Calu3 (cell line): ENCODE data around the gene CDS1. TPM values are rescaled to one million over a fixed set of nuclear protein-coding genes. Genes with fewer than 3 reads are reported as not detected.

Experiments used
- BruUV-seq: library from RNA; stranded (reverse); fragments of 400-500 nt; replicated peaks from 2 replicates; lab custom pipeline; 2021; lab: Mats Ljungman, UMichigan
- CTCF ChIA-PET: fragments of 300-600 bp; sonication (Branson Sonifier 250); formaldehyde crosslinking; loops from one replicate; lab custom pipeline; 2022; ENCODE audit warnings: antibody characterized with exemption; lab: Charles Lee
- DNase-seq: peaks from one replicate; pipeline ENCODE4 v3.0.0; 2022
- H3K27ac Mint-ChIP-seq: one replicate; pipeline ENCODE4 v1.8.0; 2022; ENCODE audit warnings: mixed read lengths; ENCODE audit not compliant: unreplicated experiment
- H3K27me3 Mint-ChIP-seq: one replicate; pipeline ENCODE4 v1.8.0; 2022; ENCODE audit warnings: mixed read lengths; ENCODE audit not compliant: unreplicated experiment
- H3K36me3 Mint-ChIP-seq: one replicate; pipeline ENCODE4 v1.8.0; 2022; ENCODE audit warnings: mild to moderate bottlenecking, moderate library complexity, mixed read lengths; ENCODE audit not compliant: insufficient read depth, unreplicated experiment
- H3K4me1 Mint-ChIP-seq: one replicate; pipeline ENCODE4 v1.8.0; 2022; ENCODE audit warnings: mild to moderate bottlenecking, low read depth, mixed read lengths; ENCODE audit not compliant: unreplicated experiment
- H3K4me3 Mint-ChIP-seq: one replicate; pipeline ENCODE4 v1.8.0; 2022; ENCODE audit warnings: mild to moderate bottlenecking, low read depth, moderate library complexity, mixed read lengths; ENCODE audit not compliant: unreplicated experiment
- H3K9me3 Mint-ChIP-seq: one replicate; pipeline ENCODE4 v1.8.0; 2022; ENCODE audit warnings: low read depth, mixed read lengths; ENCODE audit not compliant: unreplicated experiment
- CTCF ChIP-seq: fragments of 200-600 bp; IDR thresholded peaks from one replicate; pipeline ENCODE4 v1.8.0; 2022; ENCODE audit warnings: antibody characterized with exemption; ENCODE audit not compliant: unreplicated experiment
- intact Hi-C: fragments of 100-400 bp; cut with micrococcal nuclease; formaldehyde crosslinking; loops from one replicate; pipeline ENCODE4 v1.10.0; 2022; ENCODE audit not compliant: unreplicated experiment
- total RNA-seq: library from RNA; stranded (reverse); gene quantifications from 2 replicates; pipeline ENCODE4 v1.2.3, GENCODE V29; 2022

The CDS1 gene
- total RNA-seq, 1 experiment from 2014 or later = 22.4 TPM

- intact Hi-C loops = no loop called here
- Mint-ChIP-seq H3K27ac (no peak overlapping the region), H3K36me3 (no peaks in the 10 kb centered on the region), H3K4me1 (no peaks in the 10 kb centered on the region), H3K27me3 (no peaks in the 10 kb centered on the region), H3K4me3 (no peak overlapping the region), H3K9me3 (no peaks in the 10 kb centered on the region)
- no TSS peak for BruUV-seq
- TF ChIP-seq CTCF = no peak
- DNase-seq = no peak
- CTCF ChIA-PET = no interaction called here
Observed at GRCh38 chr4:84569009-84569408, 13.9 kb upstream of the CDS1 start.

GRCh38 chr4:84573385-84574068 lies 9.4 kb upstream of the CDS1 start:
- Mint-ChIP-seq H3K4me3 (no peak overlapping the region), H3K27me3 (no peaks in the 10 kb centered on the region), H3K27ac (no peak overlapping the region), H3K4me1 (no peaks in the 10 kb centered on the region), H3K9me3 (no peaks in the 10 kb centered on the region), H3K36me3 (no peaks in the 10 kb centered on the region)
- no peak for TF ChIP-seq CTCF
- intact Hi-C loops = loop anchor here (10.0 kb wide), 1 partner anchor 121 kb away; no protein-coding TSS in a partner anchor
- no TSS peak for BruUV-seq
- DNase-seq = no peak
- CTCF ChIA-PET = no interaction called here

GRCh38 chr4:84574069-84574720 lies 8.7 kb upstream of the CDS1 start:
- no TSS peak for BruUV-seq
- no peak for TF ChIP-seq CTCF
- Mint-ChIP-seq H3K27me3 (no peaks in the 10 kb centered on the region), H3K9me3 (no peaks in the 10 kb centered on the region), H3K36me3 (no peaks in the 10 kb centered on the region), H3K4me1 (no peaks in the 10 kb centered on the region), H3K27ac (no peak overlapping the region), H3K4me3 (no peak overlapping the region)
- DNase-seq = no peak
- intact Hi-C loops = loop anchor here (10.0 kb wide), 1 partner anchor 121 kb away; no protein-coding TSS in a partner anchor
- CTCF ChIA-PET = no interaction called here

- DNase-seq = peak; percentile 39
- Mint-ChIP-seq H3K9me3 (no peaks in the 10 kb centered on the region), H3K4me1 (peaks cover 10% of the 10 kb centered on the region), H3K27ac (no peak overlapping the region), H3K36me3 (peaks cover 19% of the 10 kb centered on the region), H3K27me3 (no peaks in the 10 kb centered on the region), H3K4me3 (no peak overlapping the region)
- CTCF ChIA-PET = interaction anchor here (0.9 to 1.2 kb wide), 4 partner anchors 17 to 172 kb away, joined by 3 to 4 read pairs (median 3); no protein-coding TSS in a partner anchor
- TF ChIP-seq CTCF = peak; percentile 45
- intact Hi-C loops = loop anchor here (2.0 to 10.0 kb wide), 2 partner anchors 116 to 392 kb away; no protein-coding TSS in a partner anchor
- no TSS peak for BruUV-seq
Observed at GRCh38 chr4:84578540-84579402, 4.2 kb upstream of the CDS1 start.
